Neural cell (in vitro differentiated cells): Measurements from ENCODE around the gene KIRREL3.

ENCODE experiments used
- CTCF ChIP-seq: fragments of 450-650 bp; IDR thresholded peaks from 2 replicates; pipeline ENCODE4 v1.5.1; 2014; ENCODE audit warnings: antibody characterized with exemption, mild to moderate bottlenecking, moderate library complexity; ENCODE audit not compliant: poor library complexity, severe bottlenecking
- POLR2AphosphoS5 ChIP-seq: IDR thresholded peaks from 2 replicates; pipeline ENCODE4 v1.6.1; 2012
- RAD21 ChIP-seq: fragments of 450-650 bp; conservative IDR thresholded peaks from 2 replicates; pipeline ENCODE4 v1.6.1; 2014; ENCODE audit warnings: antibody characterized with exemption, mild to moderate bottlenecking, moderate library complexity

GRCh38 chr11:126497581-126498122 lies 502.9 kb downstream of the KIRREL3 start:
- TF ChIP-seq CTCF: no peak
- no peak for TF ChIP-seq RAD21
- TF ChIP-seq POLR2AphosphoS5: no peak
